ENCODE measurements around the gene HAPLN2.

HAPLN2 gene

DNA sequence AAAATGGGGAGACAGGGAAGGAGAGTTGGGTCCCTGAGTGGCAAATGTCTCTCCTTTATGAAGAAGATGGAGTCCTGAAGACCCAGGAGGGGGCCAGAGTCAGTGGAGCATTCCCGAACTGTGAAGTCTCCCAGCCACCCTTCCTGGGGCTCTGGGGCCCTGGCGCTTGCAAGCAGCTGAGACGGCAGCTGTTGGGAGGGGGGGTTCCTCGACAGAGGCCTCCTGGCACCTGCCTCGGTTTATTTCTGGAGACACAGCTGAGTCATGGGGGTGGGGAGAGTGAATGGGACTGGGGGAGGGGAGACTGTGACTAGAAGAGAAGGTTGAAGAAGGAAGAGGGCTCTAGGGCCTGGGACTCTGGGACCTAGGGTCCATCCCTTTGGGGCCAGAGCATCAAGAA, 44.0 kb downstream of the HAPLN2 start:
- no peak for DNase-seq (ENCODE audit: low spot score)

DNA sequence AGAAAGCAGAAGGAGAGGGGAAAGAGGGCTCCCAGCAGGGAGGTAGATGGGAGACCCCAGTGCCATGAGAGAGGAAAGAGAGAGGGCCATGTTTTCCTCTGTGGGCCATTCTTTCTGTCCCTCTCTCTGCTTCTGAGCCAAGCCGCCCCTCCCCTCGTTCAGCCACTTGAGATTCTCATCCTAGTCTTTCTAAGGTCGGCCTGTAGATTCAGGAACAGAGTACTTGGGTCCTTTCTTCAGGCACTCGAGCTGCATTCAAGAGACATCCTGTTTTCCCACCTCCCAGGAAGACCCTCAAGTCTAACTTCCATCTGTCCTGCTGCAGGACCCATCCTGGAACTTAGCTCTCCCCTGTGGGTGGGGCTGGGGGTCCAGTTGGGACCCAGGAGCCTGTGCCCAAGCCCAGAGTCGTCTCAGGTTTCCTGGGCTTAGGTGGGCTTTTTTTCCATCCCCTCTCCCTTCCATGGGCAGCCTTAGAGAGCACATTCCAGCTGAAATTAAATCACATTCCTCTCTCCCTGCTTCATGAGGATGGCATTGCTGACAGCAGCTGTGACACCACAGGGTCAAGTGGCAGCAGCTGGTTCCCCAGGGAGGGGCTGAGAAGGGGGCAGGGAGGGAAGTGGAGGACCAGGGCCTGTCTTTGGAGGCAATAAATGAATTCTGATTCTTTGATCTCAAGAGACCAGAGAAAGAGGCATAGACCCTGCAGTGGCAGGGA, 45.0 kb downstream of the HAPLN2 start:
- DNase-seq (ENCODE audit: low spot score) = no peak

DNA sequence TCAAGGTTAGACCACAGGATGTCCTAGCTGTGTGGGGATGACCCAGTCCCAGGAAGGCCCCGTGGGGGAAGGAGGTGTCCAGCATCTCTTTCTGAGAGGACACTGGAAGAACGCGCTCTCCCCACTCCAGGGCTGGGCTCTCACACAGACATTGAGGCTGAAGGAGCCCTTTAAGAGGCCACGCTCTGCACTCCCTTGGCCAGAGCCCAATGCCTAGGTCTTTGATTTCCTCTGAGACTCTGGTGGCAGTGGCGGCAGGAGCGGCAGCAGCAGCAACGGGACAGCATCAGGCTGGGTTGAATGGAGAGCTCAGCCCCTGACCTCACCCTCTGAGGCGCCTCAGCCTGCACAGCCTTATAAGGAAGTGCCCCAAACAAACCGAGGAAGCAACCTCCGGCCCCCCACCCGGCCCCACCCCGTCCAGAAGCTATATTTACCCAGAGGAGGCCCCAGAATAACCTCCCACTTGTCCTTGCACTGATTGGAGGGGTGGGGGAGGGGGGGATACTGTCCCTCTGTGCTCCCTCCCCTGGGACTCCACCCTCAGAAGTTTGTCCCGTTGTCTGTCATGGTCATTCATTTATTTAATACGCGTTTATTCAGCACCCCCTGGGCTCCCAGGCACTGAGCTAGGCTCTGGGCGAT, 45.7 kb downstream of the HAPLN2 start:
- no peak for DNase-seq (ENCODE audit: low spot score)

- no peak for DNase-seq (ENCODE audit: low spot score)
These were observed 46.3 kb downstream of the HAPLN2 start for GRCh38 chr1:156665539-156665938.

DNA sequence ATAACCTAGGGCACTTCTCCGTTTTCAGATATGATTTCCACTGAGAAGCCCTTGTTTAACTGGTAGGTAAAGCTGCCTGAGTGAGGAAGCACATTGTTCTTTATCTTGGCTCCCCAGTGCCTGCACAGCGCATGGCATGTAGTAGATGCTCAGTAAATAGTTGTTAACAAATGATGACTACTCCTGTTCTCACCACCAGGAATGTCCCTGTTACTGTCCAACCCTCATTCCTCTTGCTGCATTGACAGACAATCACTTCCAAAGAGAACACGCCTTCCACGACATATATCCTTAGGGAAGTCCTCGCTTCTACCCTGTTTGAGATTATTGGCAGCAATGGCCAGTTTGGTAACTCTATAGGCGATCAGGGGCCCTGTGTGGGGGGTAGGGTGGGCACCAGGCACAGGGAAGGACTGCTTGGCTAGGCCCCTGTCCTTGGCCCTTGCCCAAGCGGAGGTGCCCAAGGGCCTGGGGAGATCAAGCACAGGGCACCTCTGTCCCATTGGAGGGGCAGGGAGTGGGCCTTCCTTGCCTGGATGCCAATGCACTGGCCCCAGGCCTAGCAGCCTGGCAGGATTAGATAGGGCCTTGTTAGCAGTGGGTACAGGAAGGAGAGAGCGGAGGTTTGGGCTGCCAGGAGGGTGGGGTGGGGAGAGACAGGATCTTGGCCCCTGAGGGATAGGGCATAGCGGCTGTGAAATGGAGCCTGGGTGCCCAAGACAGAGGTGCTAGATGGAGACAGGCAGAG, 47.8 kb downstream of the HAPLN2 start:
- no peak for DNase-seq (ENCODE audit: low spot score)

DNA sequence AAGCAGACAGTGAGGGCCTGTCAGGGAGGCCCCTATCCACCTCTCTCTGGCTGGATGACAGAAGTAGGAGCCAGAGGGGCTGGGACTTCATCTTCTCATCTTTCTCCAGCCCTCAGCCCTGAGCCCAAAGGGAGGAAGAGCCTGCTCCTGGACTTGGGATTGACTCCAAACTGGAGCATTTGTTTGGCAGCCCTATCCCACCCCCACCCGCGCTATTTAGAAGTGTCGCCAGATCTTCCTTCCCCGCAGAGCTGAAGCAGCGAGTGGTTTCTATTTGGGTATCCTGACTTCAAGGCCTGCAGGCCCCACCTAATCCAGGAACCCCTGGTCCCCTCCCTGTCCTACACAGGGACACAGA, 48.4 kb downstream of the HAPLN2 start:
- no peak for DNase-seq (ENCODE audit: low spot score)

GRCh38 chr1:156667968-156668709, 48.9 kb downstream of the HAPLN2 start:
- DNase-seq (ENCODE audit: low spot score) = no peak

DNA sequence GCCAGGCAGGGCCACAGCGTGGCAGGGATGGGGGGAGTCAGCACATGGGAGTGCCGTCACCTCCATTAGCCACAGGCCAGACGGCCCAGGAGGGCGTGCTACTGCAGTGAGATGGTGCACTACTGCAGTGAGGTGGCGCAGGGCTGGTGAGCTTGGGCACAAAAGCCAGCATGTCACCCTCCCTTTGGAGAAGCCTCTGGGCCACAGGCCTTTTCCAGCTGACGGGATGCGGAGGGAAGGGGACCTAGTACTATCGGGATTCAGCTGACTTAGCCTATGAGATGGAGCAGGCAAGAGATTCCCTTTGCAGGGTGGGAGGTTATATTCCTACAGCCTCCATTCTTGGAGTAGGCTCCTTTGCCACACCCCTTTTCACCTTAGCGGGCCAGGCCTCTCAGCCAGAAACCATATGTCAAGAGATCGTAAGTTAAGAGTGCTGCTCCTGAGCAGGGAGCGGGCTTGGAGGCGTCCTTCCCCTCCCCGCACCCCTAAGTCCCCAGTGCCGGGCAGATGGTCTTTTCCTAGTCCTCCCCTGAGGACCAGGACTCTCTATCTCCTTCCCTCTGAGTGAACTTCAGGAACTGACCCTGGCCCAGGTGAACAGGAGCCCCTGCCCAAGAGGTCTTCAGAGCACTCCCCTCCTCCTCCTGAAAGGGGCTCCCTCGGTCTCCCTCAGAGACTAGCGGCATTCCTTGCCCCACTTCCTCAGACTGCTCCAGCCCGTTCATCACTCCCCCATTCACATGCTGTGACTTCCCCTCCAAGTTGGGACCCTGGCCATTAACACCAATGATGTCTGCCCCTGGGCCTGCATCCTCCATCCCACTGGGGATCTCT, 49.8 kb downstream of the HAPLN2 start:
- DNase-seq (ENCODE audit: low spot score) = no peak

GRCh38 chr1:156669794-156670193, 50.6 kb downstream of the HAPLN2 start:
- no peak for DNase-seq (ENCODE audit: low spot score)

DNA sequence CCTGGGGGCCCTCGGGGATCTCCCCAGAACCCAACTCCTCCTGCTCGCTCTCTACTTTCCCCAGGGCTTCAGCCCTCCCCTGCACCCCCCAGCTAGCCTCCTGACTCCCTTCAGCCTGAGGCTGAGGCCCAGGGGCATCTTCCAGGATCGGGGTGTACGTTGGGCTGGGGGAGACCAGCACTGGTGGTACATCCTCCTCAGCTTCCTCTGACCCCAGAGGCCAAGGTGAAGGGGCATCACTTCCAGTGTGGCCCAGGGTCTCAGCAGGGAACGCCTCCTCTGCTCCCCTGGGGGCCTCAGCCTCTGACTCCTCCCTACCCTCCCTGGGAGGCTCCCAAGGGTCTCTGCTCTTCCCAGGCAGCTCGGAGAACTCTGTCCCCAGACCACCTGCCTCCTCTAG, 51.1 kb downstream of the HAPLN2 start:
- DNase-seq (ENCODE audit: low spot score) = no peak

GRCh38 chr1:156670791-156671190, 51.6 kb downstream of the HAPLN2 start:
- no peak for DNase-seq (ENCODE audit: low spot score)

DNA sequence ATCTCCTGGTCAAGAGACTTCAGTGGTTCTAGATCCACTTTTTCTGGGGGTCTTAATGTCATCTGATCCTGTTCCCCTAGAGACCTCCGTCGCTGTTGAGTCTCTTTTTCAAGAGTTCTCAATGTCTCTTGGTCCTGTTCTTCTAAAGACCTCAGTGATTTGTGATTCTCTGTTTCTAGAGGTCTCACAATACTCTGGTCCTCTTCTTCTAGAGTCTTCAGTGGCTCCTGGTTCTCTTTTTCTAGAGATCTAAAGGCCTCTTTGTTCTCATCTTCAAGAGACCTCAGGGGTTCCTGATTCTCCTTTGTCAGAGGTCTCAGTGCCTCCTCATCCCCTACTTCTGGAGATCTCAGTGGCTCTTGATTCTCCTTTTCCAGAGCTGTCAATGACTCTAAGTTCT, 52.6 kb downstream of the HAPLN2 start:
- DNase-seq (ENCODE audit: low spot score) = no peak

DNA sequence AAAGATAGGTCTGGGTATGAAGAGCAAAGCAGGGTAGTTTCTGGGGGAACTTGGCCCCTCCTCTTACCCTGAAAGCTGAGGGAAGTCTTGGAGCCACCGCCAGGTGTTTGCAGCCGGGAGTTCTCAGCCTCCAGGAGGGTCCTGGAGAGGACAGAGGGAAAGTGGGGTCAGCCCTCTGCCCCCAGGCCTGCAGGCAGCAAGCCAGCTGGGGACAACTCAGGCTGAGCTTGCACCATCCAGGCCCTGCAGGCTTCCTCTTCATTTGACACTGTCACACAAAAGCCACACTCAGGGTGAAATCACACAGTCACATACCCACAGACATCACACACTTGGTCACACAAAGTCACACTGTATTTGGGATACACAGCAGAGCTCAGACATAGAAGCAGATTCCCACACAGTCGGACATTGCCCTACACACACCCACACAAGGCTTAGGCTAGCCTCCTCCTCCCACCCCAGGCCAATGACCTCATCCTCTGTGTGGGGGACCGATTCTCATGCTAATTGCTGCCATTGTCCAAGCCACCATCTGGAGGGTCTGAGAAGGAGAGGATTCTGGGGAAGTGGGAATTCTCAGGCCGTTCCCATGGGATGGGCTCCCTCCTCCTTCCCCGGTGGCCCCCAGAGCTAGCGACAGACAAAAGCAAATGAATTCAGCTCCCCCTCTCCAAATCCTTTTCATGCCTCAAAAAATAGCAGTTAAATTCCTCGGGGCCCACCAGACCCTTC, 54.3 kb downstream of the HAPLN2 start:
- no peak for DNase-seq (ENCODE audit: low spot score)
